GM18861 (cell line): ENCODE results near the gene KCNT1.
"Not testable (repeated sequence)": the region's sequence is repeated elsewhere in the genome, so short reads cannot be mapped to it uniquely, and the experiment has no call there.

Experiments
- ATAC-seq: cut with Tn5 transposase; IDR thresholded peaks from one replicate; pipeline ENCODE4 v1.9.1; 2021; ENCODE audit not compliant: unreplicated experiment

KCNT1 gene

GRCh38 chr9:135672786-135673185 lies 29.2 kb upstream of the KCNT1 start:
- not testable (repeated sequence) for ATAC-seq

GRCh38 chr9:135673941-135674340 lies 28.0 kb upstream of the KCNT1 start:
- no peak for ATAC-seq

GRCh38 chr9:135674977-135675376 lies 27.0 kb upstream of the KCNT1 start:
- ATAC-seq = no peak

DNA sequence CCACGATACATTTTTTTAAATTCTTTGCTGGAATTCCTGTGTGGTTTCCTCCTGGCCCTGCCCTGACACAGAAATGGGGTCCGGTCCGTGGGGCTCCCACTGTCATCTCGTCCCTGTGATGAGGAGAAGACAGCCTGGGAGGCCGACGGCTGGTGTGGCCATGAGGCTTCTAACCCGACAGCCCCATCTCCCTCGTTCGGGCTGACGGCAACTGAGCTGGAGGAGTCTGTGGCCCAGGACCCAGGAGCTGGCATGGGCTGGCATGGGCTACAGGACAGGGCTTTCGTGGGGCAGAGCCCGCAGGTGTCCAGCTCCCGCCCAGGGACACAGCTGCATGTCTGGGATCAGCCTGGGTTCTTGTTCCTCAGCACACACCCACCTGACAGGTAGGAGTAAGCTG lies 25.1 kb upstream of the KCNT1 start:
- ATAC-seq = no peak

DNA sequence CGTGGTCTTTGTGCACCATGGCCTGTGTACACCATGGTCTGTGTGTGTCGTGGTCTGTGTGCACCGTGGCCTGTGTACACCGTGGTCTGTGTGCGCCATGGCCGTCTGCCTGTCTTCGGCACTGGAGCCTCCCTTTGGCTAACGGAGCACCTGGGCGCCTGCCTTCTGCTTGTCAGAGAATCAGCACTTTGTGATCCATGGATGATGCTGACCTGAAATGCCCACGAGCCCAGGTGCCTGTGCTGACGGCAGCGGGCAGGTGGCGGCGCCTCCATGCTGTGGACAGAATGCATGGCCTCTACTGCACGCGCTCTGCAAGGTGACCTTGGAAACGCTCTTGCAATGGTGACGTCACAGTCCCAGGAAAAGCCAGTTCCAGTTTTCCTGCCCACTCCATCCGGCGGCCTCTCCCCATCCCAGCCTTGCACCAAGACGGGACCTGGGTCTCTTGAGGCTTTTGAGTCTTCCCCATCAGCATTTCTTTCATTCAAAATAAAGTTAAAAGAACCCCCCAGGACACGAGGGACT lies 24.3 kb upstream of the KCNT1 start:
- ATAC-seq = no peak

- ATAC-seq = no peak
Measured at GRCh38 chr9:135678236-135679017, 23.6 kb upstream of the KCNT1 start.

- no peak for ATAC-seq
Measured at GRCh38 chr9:135680056-135680455, 21.9 kb upstream of the KCNT1 start.

GRCh38 chr9:135681161-135681560 lies 20.8 kb upstream of the KCNT1 start:
- ATAC-seq = no peak

DNA sequence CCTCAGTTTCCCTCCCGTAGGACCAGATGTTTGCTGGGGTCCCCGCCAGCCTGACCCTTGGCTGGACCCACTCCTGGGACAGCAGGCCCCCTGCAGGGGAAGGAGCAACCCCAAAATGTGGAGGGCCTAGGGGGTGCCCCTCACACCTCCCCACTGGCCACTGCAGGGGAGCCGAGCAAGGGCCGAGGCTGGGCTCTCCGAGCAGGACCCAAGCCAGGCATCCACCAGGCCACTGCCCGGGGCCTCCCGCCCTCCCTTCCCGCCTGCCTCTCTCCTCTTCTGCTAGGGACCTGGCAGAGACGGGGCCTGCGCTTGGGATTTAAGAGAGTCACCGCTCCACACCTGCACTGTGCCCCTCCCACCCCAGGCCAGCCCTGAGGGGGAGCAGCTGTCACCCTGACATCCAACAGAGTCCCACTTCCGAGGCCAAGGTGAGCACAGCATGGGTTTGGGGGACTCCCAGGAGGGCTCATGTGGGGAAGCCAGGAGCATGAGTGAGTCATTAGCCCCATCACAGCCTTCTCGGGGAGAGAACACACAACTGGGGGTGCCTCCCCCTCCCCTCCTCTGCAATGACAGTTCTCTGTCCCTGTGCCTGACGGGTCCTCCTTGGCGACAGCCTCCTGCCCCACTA lies 18.5 kb upstream of the KCNT1 start:
- ATAC-seq = no peak

DNA sequence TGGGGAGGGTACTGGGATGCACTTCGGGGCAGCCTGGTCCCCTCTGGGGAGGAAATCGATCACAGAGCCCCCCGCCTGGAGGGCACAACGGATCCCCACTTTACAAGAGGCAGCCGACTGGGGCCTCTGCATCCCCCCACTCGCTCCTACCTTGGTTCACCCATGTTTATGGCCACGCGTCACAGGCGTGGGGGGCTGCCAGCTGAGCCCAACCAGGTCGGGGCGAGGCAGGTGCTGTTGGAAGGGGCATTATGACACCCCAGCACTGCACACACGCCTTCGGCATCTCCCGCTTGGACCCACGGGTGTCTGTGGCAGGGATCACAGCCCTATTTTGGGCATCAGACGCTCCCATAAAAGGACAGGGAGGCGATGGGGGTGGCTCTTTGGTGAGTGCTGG lies 17.3 kb upstream of the KCNT1 start:
- ATAC-seq = no peak

DNA sequence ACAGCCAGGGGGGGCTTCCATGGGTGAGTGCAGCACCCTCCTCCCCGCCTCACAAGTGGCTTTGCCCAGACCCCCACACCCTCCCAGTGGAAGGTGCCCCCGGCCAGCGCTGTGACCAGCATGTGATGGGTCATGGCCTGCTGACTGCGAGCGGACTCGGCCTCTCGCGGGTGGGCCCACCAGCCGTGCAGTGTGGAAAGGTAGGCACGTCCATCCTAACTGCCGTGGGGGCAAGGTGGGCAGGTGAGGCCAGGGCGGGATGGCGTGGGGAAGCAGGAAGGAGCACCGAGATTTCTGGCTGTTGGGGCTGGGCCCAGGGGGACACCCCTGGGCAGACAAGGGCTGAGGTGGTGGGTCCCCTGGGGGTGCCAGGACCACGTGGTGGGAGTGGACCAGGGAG lies 14.8 kb upstream of the KCNT1 start:
- ATAC-seq = no peak

- no peak for ATAC-seq
Measured at GRCh38 chr9:135689011-135689410, 13.0 kb upstream of the KCNT1 start.

- no peak for ATAC-seq
Measured at GRCh38 chr9:135690836-135691570, 11.0 kb upstream of the KCNT1 start.

- no peak for ATAC-seq
Measured at GRCh38 chr9:135692410-135692809, 9.6 kb upstream of the KCNT1 start.

GRCh38 chr9:135693265-135693664 lies 8.7 kb upstream of the KCNT1 start:
- no peak for ATAC-seq

DNA sequence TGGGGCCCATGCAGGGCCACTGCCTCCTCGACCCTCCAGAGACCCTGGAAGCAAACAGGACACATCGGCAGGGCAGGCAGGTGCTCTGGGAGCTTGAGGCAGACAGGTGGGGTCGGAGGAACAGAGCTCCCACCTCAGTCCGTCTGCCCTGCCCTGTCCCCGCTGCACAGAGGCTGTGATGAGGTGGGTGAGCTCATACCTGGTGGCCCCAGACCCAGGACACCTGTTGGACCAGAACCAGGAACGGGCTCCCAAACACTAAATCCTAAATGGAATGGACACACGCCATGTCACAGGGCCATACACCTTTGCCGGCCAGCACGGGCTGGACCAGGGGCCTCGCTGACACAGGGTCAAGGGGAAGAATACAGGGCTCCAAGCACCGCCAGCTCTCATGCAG lies 8.2 kb upstream of the KCNT1 start:
- ATAC-seq = no peak

- no peak for ATAC-seq
Measured at GRCh38 chr9:135694414-135694813, 7.6 kb upstream of the KCNT1 start.

DNA sequence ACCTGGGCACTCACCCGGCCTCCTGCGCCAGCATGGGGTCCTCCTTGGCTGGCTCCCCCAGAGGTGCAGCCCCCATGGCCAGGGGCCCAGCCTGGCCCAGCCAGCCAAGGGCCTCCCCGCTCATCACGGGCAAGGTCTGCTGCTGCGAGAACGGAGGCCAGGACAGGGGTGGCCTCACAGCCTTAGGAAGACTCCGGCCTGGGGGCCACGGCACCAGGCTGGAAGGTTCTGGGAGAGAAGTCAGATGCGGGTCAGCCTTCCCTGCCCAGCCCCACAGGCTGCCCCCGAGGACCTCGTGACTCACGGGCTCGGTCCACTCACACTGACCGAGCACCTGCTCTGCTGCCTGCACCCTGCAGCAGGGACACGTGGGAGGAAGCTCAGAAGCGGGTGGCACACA lies 6.9 kb upstream of the KCNT1 start:
- ATAC-seq = no peak

GRCh38 chr9:135695642-135696041 lies 6.3 kb upstream of the KCNT1 start:
- no peak for ATAC-seq

- no peak for ATAC-seq
Measured at GRCh38 chr9:135696446-135696845, 5.5 kb upstream of the KCNT1 start.

GRCh38 chr9:135697226-135697625 lies 4.8 kb upstream of the KCNT1 start:
- no peak for ATAC-seq

DNA sequence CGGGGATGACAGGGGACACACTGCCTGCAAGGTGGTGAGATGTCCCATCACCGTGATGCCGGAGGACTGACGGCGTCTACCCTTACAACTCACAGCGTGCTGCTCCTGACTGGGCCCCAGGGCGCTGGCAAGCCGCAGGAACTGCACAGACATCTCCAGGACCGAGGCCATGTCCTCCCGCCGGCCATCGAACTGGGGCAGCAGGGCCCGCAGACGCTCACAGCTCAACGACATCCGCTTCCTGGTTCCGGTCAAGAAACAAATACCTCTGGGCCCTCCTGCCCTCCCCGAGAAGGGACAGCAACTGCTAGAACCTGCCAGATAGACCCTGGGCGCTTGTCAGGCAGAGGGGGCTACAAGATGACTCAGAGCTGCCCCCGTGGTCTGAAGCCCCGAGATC lies 3.7 kb upstream of the KCNT1 start:
- no peak for ATAC-seq
